PC-3 (cell line): ENCODE data around the gene DCLK1.

Experiments
- EZH2 ChIP-seq: fragments of 300-600 bp; sonication (generic); IDR thresholded peaks from one replicate; pipeline ENCODE4 v1.6.1; 2017; ENCODE audit warnings: antibody characterized with exemption, mild to moderate bottlenecking, low read length; ENCODE audit not compliant: unreplicated experiment
- EZH2phosphoT487 ChIP-seq: fragments of 300-600 bp; sonication (generic); IDR thresholded peaks from 2 replicates; pipeline ENCODE4 v1.6.1; 2018; ENCODE audit warnings: mild to moderate bottlenecking, antibody characterized with exemption, low read length, borderline replicate concordance
- TF ChIP-seq, protein P1 (sequence below): fragments of 300-600 bp; sonication (generic); conservative IDR thresholded peaks from 2 replicates; pipeline ENCODE4 v1.5.1; 2017; ENCODE audit warnings: antibody characterized with exemption, low read depth, mild to moderate bottlenecking, low read length

DNA sequence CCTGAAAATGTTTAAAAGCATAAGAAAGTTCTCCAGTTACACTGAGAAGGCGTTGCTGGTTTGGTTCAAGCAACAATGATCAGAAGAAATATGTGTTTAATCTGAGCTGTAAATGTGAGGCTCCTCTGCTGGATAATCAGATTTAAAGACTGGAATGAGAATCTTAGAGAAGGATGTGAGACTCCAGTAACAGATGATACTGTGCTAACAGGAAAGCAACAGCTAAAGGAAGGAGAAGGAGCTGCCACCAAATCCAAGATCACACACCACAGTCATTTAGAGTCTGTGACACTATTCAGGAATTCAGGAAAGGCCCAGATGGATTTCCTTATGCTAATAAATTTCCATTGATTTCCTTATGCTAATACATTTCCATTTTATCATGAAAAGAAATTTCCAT lies 16.9 kb downstream of the DCLK1 start:
- TF ChIP-seq, protein P1, sequence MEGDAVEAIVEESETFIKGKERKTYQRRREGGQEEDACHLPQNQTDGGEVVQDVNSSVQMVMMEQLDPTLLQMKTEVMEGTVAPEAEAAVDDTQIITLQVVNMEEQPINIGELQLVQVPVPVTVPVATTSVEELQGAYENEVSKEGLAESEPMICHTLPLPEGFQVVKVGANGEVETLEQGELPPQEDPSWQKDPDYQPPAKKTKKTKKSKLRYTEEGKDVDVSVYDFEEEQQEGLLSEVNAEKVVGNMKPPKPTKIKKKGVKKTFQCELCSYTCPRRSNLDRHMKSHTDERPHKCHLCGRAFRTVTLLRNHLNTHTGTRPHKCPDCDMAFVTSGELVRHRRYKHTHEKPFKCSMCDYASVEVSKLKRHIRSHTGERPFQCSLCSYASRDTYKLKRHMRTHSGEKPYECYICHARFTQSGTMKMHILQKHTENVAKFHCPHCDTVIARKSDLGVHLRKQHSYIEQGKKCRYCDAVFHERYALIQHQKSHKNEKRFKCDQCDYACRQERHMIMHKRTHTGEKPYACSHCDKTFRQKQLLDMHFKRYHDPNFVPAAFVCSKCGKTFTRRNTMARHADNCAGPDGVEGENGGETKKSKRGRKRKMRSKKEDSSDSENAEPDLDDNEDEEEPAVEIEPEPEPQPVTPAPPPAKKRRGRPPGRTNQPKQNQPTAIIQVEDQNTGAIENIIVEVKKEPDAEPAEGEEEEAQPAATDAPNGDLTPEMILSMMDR = no peak
- TF ChIP-seq EZH2phosphoT487 (no peak), EZH2 (no peak)
